Measurements from ENCODE around the gene QSOX1. TPM values are rescaled to one million over a fixed set of nuclear protein-coding genes. Genes with fewer than 3 reads are reported as not detected.
A peak's percentile ranks its signal among the peaks of the same experiment; 100 is the strongest.

The QSOX1 gene
- total and polyA plus RNA-seq, 9 of the 15 experiments (the other 6 are each of a cell fraction or from before 2014, with no cell fraction given): 4.0 to 53.1 (median 15.0) TPM

DNA sequence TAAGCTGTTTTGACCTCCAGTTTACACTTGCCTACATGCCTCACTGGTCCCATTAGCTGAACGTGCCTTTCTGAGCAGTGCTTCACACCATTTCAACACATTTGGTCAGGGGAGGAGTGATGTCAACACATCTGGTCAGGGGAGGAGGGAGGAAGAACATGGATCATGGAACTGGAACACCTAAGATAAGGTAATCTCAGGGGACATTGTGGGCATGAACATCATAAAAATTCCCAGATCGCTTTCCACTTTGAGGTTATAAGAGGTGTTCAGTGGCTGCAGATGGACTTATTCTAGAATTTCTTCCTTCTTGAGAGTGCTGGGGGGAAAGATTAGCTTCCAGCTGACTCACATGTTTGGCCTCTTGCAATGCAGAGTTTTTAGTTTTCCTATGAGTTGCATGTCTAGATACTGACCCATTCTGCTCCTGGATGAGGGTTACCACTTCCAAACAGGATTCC, 2.0 kb downstream of the QSOX1 start (continued):
- peak; percentile 57 for TF ChIP-seq FOXM1 (IDR thresholded peaks at IDR 0.05; ENCODE audit: low read depth)
- TF ChIP-seq FOXM1 (CRISPR knock-in tag; IDR thresholded peaks at IDR 0.05; ENCODE audit: low read depth): no peak
- 0 out of 4 replicates have a peak, but pooled peaks have one; percentile 9 to 13 for TF ChIP-seq KDM1A (IDR thresholded peaks at IDR 0.05)
- no peak for TF ChIP-seq HDAC6 (IDR thresholded peaks at IDR 0.05; ENCODE audit: low read depth, low read length)
- TF ChIP-seq FOS (IDR thresholded peaks at IDR 0.05; ENCODE audit: extremely low read depth, insufficient read length): no peak

DNA sequence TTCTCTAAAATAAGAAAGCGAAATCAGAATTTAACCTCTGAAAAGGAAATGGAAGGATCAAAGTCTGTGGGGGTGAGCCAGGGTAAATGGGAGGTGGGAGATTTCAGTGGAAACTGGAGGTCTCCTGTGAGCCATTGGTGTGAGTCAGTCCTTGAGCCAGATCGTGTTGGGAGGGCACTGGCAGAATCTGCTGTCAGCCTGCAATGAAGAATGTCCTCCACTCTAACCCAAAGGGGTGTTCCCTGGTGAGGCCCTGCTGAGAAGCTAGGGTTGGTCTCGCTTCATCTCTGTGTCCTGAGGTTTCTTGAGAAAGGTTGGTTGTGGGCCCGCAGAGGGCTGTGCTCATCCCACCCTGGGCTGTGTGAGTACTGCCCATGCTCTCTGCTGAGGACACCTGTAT, 2.4 kb downstream of the QSOX1 start:
- FAIRE-seq: no peak
- POLR2A ChIA-PET: interaction anchor here (0.8 to 4.5 kb wide), 6 partner anchors 10 to 345 kb away, joined by 3 to 41 read pairs (median 4); no protein-coding TSS in a partner anchor
- WGBS (ENCODE audit: insufficient coverage, low coverage, missing lambda C conversion rate): 72% methylated on average over 4 of the region's 4 CpGs
- Histone ChIP-seq H3K27ac (ENCODE audit: extremely low read depth, low read depth, low read length) (no peak overlapping the region), H3K4me1 (replicated peaks in 1 of 2; ENCODE audit: control insufficient read depth in 2 of 2, insufficient read depth in 2 of 2, low read length in 2 of 2) (peaks cover 33 to 37% of the 10 kb centered on the region in 2 experiments), H3K79me2 (ENCODE audit: control insufficient read depth, insufficient read depth, low read length) (peaks cover 10% of the 10 kb centered on the region), H3K4me2 (ENCODE audit: insufficient read depth, low read length) (peak overlapping the region; percentile 94), H3K36me3 (ENCODE audit: control insufficient read depth, insufficient read depth, low read length) (no peaks in the 10 kb centered on the region), H2AFZ (ENCODE audit: low read depth, low read length) (no peak overlapping the region), H3K9me3 (replicated peaks; ENCODE audit: control insufficient read depth, insufficient read depth, low read depth, low read length) (no peaks in the 10 kb centered on the region), H4K20me1 (replicated peaks; ENCODE audit: control insufficient read depth, insufficient read depth, low read length) (peaks cover 14% of the 10 kb centered on the region; the same call in 1 of the 2 replicates), H3K9me1 (ENCODE audit: control insufficient read depth, insufficient read depth, low read length) (no peaks in the 10 kb centered on the region), H3K27me3 (ENCODE audit: control insufficient read depth in 2 of 2, insufficient read depth in 2 of 2, low read length in 2 of 2) (no peaks in the 10 kb centered on the region), H3K9ac (ENCODE audit: insufficient read depth in 1 of 2, low read depth in 2 of 2, low read length in 2 of 2) (peak overlapping the region in 1 of 2 experiments; percentile 29; a peak in 1 of 4 replicates), H3K4me3 (no peak overlapping the region)
- in situ Hi-C loops (cut with MboI) (no loop called here), intact Hi-C loops (cut with micrococcal nuclease) (loop anchor here (5.0 kb wide), 2 partner anchors 200 to 280 kb away; partner anchors contain the start of gene TOR1AIP2)
- DNase-seq (ENCODE audit: extremely low read depth in 1 of 4, low spot score in 3 of 4): peak in 1 of 4 experiments; percentile 40
- ATAC-seq: no peak
- CTCF ChIA-PET (ENCODE audit: low intra/inter-chr PET ratio): no interaction called here
- BruUV-seq (replicated peaks): no TSS peak
- TF ChIP-seq SNRNP70 (optimal IDR thresholded peaks at IDR 0.05; ENCODE audit: low read depth, low read length) (no peak), TCFL5 (CRISPR knock-in tag; conservative IDR thresholded peaks at IDR 0.05) (no peak), ZNF217 (CRISPR knock-in tag; IDR thresholded peaks at IDR 0.05) (no peak), CSDE1 (IDR thresholded peaks at IDR 0.05) (no peak), NR2C2 (CRISPR knock-in tag; IDR thresholded peaks at IDR 0.05) (no peak), NR2C2 (tag; IDR thresholded peaks at IDR 0.05) (no peak), HNRNPL (IDR thresholded peaks at IDR 0.05; ENCODE audit: low read depth, low read length) (no peak), RAD21 (CRISPR knock-in tag; conservative IDR thresholded peaks at IDR 0.05 in 1 of 2, IDR thresholded peaks at IDR 0.05 in 1 of 2) (no peak), KAT7 (CRISPR knock-in tag; IDR thresholded peaks at IDR 0.05; ENCODE audit: borderline replicate concordance) (0 out of 2 replicates have a peak, but pooled peaks have one; percentile 56), NUFIP1 (IDR thresholded peaks at IDR 0.05; ENCODE audit: partially characterized antibody) (no peak), COPS2 (conservative IDR thresholded peaks at IDR 0.05) (no peak), GABPB1 (CRISPR knock-in tag; IDR thresholded peaks at IDR 0.05) (peak; percentile 51; the same call in 1 of the 2 replicates), PTBP1 (IDR thresholded peaks at IDR 0.05; ENCODE audit: low read depth, low read length) (no peak)
- TF ChIP-seq, protein P1, sequence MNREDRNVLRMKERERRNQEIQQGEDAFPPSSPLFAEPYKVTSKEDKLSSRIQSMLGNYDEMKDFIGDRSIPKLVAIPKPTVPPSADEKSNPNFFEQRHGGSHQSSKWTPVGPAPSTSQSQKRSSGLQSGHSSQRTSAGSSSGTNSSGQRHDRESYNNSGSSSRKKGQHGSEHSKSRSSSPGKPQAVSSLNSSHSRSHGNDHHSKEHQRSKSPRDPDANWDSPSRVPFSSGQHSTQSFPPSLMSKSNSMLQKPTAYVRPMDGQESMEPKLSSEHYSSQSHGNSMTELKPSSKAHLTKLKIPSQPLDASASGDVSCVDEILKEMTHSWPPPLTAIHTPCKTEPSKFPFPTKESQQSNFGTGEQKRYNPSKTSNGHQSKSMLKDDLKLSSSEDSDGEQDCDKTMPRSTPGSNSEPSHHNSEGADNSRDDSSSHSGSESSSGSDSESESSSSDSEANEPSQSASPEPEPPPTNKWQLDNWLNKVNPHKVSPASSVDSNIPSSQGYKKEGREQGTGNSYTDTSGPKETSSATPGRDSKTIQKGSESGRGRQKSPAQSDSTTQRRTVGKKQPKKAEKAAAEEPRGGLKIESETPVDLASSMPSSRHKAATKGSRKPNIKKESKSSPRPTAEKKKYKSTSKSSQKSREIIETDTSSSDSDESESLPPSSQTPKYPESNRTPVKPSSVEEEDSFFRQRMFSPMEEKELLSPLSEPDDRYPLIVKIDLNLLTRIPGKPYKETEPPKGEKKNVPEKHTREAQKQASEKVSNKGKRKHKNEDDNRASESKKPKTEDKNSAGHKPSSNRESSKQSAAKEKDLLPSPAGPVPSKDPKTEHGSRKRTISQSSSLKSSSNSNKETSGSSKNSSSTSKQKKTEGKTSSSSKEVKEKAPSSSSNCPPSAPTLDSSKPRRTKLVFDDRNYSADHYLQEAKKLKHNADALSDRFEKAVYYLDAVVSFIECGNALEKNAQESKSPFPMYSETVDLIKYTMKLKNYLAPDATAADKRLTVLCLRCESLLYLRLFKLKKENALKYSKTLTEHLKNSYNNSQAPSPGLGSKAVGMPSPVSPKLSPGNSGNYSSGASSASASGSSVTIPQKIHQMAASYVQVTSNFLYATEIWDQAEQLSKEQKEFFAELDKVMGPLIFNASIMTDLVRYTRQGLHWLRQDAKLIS (CRISPR knock-in tag; IDR thresholded peaks at IDR 0.05): no peak

All from K562 (cell line).